Naive B cell (primary cell): ENCODE results near the gene SART3. TPM values are rescaled to one million over a fixed set of nuclear protein-coding genes. Genes with fewer than 3 reads are reported as not detected.

ENCODE experiments used
- polyA plus RNA-seq, 6 donors: library from polyadenylated mRNA; unstranded; fragments of 300-500 nt; fragmentation: Illumina TruSeq; gene quantifications; one replicate each; pipeline ENCODE4 v1.2.3, GENCODE V29; 2021; ENCODE audit warnings: low read depth in 6 of 6

SART3 gene
- polyA plus RNA-seq, 6 donors from 2014 or later, result 24.7 to 57.9 (median 36.4) TPM

Other genes starting within 250 kb of the SART3 start
- gene CMKLR1, start 221.9 kb downstream of the SART3 start, polyA plus RNA-seq, result under 1 TPM in 1 of 6 donors, not detected in 5; 0.09 TPM
- 1 to 10 TPM; 1.6 to 4.9 (median 3.1) TPM for gene FICD, start 45.9 kb downstream of the SART3 start, polyA plus RNA-seq
- 100 to 1,000 TPM; 316 to 418 (median 365) TPM for gene ISCU, start 1.4 kb upstream of the SART3 start, polyA plus RNA-seq
- gene TMEM119, start 36.9 kb upstream of the SART3 start, polyA plus RNA-seq, result not detected
- 10 to 100 TPM; 28.4 to 56.4 (median 36.0) TPM for gene SELPLG, start 72.7 kb upstream of the SART3 start, polyA plus RNA-seq
- gene CORO1C, start 170.3 kb upstream of the SART3 start, polyA plus RNA-seq, result 10 to 100 TPM; 71.0 to 84.7 (median 73.4) TPM